ENCODE measurements around the gene TWIST2.

DNA sequence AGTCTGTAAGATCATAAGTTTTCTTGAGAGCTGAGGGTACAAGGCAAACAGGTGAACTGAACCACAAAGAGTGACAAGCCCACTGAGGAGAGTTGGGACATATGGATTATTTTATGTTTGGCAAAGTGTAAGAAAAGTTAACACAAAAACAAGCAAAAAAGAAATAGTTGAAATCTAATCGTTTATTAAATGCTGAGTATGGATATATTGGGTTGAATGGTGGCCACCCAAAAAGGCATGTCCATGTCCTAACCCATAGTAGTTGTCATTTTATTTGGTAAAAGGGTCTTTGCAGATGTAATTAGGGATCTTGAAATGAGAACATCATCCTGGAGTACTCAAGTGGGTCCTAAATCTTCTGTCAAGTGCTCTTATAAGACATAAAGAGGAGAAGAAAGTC, 24.9 kb upstream of the TWIST2 start:
- TF ChIP-seq, protein P1, sequence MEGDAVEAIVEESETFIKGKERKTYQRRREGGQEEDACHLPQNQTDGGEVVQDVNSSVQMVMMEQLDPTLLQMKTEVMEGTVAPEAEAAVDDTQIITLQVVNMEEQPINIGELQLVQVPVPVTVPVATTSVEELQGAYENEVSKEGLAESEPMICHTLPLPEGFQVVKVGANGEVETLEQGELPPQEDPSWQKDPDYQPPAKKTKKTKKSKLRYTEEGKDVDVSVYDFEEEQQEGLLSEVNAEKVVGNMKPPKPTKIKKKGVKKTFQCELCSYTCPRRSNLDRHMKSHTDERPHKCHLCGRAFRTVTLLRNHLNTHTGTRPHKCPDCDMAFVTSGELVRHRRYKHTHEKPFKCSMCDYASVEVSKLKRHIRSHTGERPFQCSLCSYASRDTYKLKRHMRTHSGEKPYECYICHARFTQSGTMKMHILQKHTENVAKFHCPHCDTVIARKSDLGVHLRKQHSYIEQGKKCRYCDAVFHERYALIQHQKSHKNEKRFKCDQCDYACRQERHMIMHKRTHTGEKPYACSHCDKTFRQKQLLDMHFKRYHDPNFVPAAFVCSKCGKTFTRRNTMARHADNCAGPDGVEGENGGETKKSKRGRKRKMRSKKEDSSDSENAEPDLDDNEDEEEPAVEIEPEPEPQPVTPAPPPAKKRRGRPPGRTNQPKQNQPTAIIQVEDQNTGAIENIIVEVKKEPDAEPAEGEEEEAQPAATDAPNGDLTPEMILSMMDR (IDR thresholded peaks at IDR 0.05; ENCODE audit: low read length): no peak
- no peak for TF ChIP-seq EZH2 (IDR thresholded peaks at IDR 0.05; ENCODE audit: borderline replicate concordance, low read length)

All from OCI-LY1 (cell line).